ENCODE results near the gene PRIMA1. TPM values are rescaled to one million over a fixed set of nuclear protein-coding genes. Genes with fewer than 3 reads are reported as not detected.

Gene PRIMA1
- total RNA-seq, 1 experiment from 2014 or later: not detected

DNA sequence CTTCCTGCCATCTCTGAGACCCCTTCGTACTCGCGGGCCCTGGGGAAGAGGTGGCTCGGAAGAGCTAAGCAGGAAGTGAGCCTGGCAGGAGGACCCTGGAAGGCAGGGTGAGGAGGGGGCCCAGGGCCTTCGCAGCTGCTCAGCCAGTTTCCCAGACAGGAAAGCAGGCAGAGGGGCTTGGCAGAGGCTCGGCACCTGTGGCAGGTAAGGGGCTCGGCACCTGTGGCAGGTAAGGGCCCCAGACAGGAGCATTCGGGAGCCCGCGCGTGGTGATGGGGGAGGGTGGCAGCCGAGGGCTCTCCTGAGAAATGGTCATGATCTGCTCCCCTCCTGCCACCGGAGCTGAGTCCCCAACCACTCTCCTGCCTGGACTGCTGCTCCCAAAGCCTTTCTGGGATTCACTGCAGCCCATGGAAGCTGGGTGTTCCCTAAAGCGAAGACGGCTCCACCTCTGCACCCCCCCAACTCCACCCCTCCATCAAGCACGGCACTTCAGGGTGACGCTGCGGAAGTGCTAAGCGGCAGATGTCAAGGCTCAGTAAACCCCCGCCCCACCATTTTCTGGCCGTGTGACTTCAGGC, 63.2 kb downstream of the PRIMA1 start:
- CTCF ChIA-PET: no interaction called here
- no peak for DNase-seq
- Mint-ChIP-seq H3K4me1 (ENCODE audit: low read depth, unreplicated experiment) (no peaks in the 10 kb centered on the region), H3K36me3 (ENCODE audit: insufficient read depth, unreplicated experiment) (no peaks in the 10 kb centered on the region), H3K4me3 (ENCODE audit: low read depth, unreplicated experiment) (no peak overlapping the region), H3K27ac (ENCODE audit: unreplicated experiment) (no peak overlapping the region), H3K27me3 (ENCODE audit: unreplicated experiment) (peaks cover 87% of the 10 kb centered on the region), H3K9me3 (ENCODE audit: low read depth, unreplicated experiment) (no peaks in the 10 kb centered on the region)
- intact Hi-C loops (cut with micrococcal nuclease; ENCODE audit: unreplicated experiment): no loop called here
- TF ChIP-seq, protein P1, sequence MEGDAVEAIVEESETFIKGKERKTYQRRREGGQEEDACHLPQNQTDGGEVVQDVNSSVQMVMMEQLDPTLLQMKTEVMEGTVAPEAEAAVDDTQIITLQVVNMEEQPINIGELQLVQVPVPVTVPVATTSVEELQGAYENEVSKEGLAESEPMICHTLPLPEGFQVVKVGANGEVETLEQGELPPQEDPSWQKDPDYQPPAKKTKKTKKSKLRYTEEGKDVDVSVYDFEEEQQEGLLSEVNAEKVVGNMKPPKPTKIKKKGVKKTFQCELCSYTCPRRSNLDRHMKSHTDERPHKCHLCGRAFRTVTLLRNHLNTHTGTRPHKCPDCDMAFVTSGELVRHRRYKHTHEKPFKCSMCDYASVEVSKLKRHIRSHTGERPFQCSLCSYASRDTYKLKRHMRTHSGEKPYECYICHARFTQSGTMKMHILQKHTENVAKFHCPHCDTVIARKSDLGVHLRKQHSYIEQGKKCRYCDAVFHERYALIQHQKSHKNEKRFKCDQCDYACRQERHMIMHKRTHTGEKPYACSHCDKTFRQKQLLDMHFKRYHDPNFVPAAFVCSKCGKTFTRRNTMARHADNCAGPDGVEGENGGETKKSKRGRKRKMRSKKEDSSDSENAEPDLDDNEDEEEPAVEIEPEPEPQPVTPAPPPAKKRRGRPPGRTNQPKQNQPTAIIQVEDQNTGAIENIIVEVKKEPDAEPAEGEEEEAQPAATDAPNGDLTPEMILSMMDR (IDR thresholded peaks at IDR 0.05; ENCODE audit: unreplicated experiment): no peak
- no TSS peak for BruUV-seq (replicated peaks)

DNA sequence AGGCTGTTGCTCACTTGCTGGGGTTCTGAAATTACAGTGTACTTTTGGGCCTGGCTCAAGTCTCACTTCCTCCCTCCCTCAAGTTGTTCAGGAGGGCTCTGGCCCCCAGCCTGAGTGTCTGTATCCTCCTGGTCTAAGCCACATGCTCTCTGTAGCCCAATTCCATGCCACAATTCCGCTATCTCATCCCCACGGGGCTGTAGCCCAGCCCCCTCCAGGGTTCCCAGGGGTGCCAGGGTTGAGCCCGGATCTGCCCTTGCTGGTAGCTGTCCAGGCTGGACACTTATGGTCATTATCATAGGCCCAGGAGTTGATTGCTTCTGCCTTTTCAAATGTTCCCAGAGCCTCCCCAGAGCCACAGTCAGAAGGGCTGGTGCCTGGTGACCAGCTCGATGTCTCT, 65.3 kb downstream of the PRIMA1 start:
- Mint-ChIP-seq H3K4me1 (ENCODE audit: low read depth, unreplicated experiment) (no peaks in the 10 kb centered on the region), H3K4me3 (ENCODE audit: low read depth, unreplicated experiment) (no peak overlapping the region), H3K27me3 (ENCODE audit: unreplicated experiment) (peaks cover 87% of the 10 kb centered on the region), H3K36me3 (ENCODE audit: insufficient read depth, unreplicated experiment) (no peaks in the 10 kb centered on the region), H3K27ac (ENCODE audit: unreplicated experiment) (no peak overlapping the region), H3K9me3 (ENCODE audit: low read depth, unreplicated experiment) (no peaks in the 10 kb centered on the region)
- no peak for DNase-seq
- TF ChIP-seq, protein P1 (IDR thresholded peaks at IDR 0.05; ENCODE audit: unreplicated experiment): no peak
- CTCF ChIA-PET: no interaction called here
- intact Hi-C loops (cut with micrococcal nuclease; ENCODE audit: unreplicated experiment): no loop called here
- no TSS peak for BruUV-seq (replicated peaks)

DNA sequence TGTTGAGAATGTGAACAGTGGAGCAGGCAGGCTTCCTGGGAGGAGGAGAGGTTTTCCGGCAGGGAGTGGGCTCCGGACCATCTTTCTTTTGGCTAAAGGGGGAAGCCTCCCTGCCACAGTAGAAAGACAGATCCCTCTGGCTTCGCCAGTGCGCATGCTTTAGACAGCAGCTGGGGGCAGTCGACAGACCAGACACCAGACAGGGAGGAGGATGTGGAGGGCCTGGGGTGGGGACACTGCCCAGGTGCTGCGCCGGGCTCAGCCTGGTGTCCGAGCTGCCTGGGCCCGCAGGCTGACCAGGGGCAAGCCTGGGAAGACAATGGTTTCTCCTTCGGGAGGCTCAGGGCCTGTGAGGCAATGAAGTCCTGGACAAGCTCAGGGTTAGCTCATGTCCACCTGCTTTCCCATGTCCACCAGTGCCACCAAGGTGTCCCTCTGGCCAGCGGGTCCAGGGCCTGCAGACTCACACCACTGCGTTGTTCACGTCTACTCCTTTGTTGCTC, 67.3 kb downstream of the PRIMA1 start:
- Mint-ChIP-seq H3K27ac (ENCODE audit: unreplicated experiment) (no peak overlapping the region), H3K36me3 (ENCODE audit: insufficient read depth, unreplicated experiment) (no peaks in the 10 kb centered on the region), H3K4me1 (ENCODE audit: low read depth, unreplicated experiment) (no peaks in the 10 kb centered on the region), H3K27me3 (ENCODE audit: unreplicated experiment) (peaks cover 76% of the 10 kb centered on the region), H3K4me3 (ENCODE audit: low read depth, unreplicated experiment) (no peak overlapping the region), H3K9me3 (ENCODE audit: low read depth, unreplicated experiment) (no peaks in the 10 kb centered on the region)
- TF ChIP-seq, protein P1 (IDR thresholded peaks at IDR 0.05; ENCODE audit: unreplicated experiment): no peak
- BruUV-seq (replicated peaks): no TSS peak
- intact Hi-C loops (cut with micrococcal nuclease; ENCODE audit: unreplicated experiment): no loop called here
- no peak for DNase-seq
- CTCF ChIA-PET: no interaction called here

DNA sequence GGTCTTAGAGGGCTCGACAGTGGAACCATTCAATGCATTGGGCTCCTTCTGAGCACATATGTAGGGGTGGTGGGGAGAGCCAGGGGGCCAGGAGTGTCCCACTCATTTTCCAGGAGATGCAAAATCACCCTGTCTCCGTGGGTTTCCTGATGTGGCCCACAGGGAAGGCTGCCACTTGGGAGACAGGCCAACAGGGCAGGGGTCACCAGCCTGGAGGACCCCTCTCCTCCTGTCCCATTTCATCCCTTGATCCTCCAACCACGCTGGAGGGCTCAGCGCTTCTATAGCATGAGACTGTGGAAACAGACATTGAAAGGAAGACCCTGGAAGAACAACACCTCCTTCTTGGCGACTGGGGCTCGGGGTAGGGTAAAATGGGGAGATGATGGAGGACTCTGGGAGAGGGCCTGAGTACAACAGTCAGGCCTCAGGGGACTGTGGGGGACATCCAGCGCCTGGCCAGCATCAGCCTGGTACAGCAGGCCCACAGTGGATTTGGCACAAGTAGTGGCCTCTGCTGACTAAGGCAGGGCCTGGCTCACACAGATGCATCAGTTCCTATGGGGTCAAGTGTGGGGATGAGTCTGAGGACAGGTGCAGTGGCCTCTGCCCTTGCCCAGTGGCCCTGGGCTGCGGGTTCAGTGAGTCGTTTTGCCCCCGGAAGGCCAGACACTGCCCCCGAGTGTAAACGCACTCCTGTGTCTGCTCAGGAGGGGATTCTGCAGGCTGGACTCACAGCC, 68.0 kb downstream of the PRIMA1 start:
- Mint-ChIP-seq H3K36me3 (ENCODE audit: insufficient read depth, unreplicated experiment) (no peaks in the 10 kb centered on the region), H3K4me3 (ENCODE audit: low read depth, unreplicated experiment) (no peak overlapping the region), H3K27ac (ENCODE audit: unreplicated experiment) (no peak overlapping the region), H3K4me1 (ENCODE audit: low read depth, unreplicated experiment) (no peaks in the 10 kb centered on the region), H3K9me3 (ENCODE audit: low read depth, unreplicated experiment) (no peaks in the 10 kb centered on the region), H3K27me3 (ENCODE audit: unreplicated experiment) (peaks cover 84% of the 10 kb centered on the region)
- no TSS peak for BruUV-seq (replicated peaks)
- CTCF ChIA-PET: no interaction called here
- TF ChIP-seq, protein P1 (IDR thresholded peaks at IDR 0.05; ENCODE audit: unreplicated experiment): no peak
- intact Hi-C loops (cut with micrococcal nuclease; ENCODE audit: unreplicated experiment): no loop called here
- DNase-seq: no peak

Measured in Calu3 (cell line).